ENCODE measurements around the gene CPT1C.

Gene CPT1C

DNA sequence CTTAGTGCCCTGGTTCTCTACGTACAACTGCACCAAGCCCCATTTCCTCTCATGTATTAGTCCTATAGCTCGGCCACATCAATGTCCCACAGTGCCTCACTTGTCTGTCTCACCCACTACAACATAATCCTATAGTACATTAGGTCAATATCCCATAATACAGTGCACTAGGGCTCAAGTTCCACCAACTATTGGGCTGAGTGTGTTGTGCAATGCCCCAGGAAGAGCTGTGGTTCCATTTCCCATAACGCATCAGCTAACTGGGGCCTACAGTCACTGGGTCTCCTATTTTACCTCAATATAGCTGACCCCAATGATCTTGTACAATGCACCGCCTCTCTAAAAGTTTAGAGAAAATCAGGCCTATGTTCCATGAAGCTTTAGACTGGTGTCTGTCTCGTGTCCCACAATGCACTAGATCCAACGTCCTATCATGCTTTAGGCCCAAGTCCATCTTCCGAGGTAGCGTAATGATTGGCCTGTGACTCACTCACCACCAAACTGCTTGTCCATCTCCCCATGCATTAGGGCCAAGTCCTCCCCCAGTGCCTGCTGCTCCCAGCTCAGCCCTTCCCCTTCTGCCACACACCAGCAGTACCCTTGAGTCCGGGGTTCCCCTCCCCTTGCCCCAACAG, 50.4 kb downstream of the CPT1C start:
- Histone ChIP-seq H3K9me3 (ENCODE audit: control insufficient read depth, insufficient read depth, low read length) (no peaks in the 10 kb centered on the region), H3K27ac (ENCODE audit: low read depth, low read length) (no peak overlapping the region), H3K4me1 (ENCODE audit: control insufficient read depth, insufficient read depth, low read length) (no peaks in the 10 kb centered on the region), H3K36me3 (ENCODE audit: control insufficient read depth, insufficient read depth, low read length) (no peaks in the 10 kb centered on the region), H3K4me3 (ENCODE audit: low read depth, low read length) (no peak overlapping the region), H3K9ac (ENCODE audit: low read depth, low read length) (no peak overlapping the region), H3K27me3 (ENCODE audit: control insufficient read depth, insufficient read depth, low read length) (no peaks in the 10 kb centered on the region)

DNA sequence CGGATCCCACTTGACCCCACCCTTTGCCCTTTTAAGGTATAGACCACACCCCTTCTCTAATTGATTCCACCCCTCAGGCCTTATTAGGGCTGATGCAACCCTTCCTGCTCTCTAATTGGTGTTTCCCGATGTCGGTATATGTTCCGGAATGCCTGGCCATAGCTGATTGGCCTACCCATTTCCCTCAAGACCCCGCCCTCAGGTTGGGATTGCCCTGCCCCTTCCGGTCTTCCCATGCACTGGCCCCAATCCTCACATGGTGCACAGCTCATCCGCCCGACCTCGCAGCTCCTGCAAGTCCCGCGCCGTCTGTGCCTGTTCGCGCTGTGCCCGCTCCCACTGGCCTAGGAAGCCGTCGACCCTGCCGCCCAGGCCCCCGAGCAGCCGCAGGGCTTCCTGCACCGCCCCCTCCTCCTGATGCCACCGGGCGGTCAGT, 54.0 kb downstream of the CPT1C start:
- Histone ChIP-seq H3K9ac (ENCODE audit: low read depth, low read length) (no peak overlapping the region), H3K27ac (ENCODE audit: low read depth, low read length) (no peak overlapping the region), H3K27me3 (ENCODE audit: control insufficient read depth, insufficient read depth, low read length) (no peaks in the 10 kb centered on the region), H3K36me3 (ENCODE audit: control insufficient read depth, insufficient read depth, low read length) (no peaks in the 10 kb centered on the region), H3K4me1 (ENCODE audit: control insufficient read depth, insufficient read depth, low read length) (no peaks in the 10 kb centered on the region), H3K9me3 (ENCODE audit: control insufficient read depth, insufficient read depth, low read length) (no peaks in the 10 kb centered on the region), H3K4me3 (ENCODE audit: low read depth, low read length) (no peak overlapping the region)

DNA sequence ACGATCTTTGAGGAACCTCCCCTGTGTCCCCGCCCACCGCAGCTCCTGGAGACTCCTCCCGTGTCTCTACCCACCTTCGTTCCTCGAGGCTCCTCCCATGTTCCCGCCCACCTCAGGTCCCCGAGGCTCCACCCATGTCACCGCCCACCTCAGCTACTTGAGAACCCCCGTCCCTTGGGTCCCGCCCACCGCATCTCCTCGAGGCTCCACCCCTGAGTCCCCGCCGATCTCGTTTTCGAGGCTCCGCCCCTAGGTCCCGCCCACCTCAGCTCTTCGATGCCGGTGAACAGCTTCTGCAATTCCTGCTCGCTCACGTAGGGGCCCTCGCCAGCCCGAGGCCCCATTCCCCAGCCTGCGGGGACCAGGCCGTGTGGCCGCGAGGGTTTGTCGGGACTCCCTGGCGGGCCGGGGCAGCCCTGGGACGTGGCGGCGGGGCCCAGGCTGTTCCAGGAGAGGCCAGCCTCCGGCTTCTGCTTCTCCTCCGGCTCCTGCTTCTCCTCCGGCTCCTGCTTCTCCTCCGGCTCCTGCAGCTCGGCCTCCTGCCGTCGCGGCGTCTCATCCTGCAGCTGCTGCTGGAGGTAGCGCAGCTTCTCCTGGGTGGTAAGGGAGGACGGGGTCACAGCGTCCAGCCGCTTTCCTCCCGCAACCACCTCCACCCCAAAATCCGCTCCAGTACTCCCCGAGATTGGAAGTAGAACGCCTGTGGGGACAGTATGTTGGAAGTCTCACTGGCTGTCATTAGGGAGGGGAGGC, 55.5 kb downstream of the CPT1C start:
- H3K9ac ChIP-seq (ENCODE audit: low read depth, low read length): no peak overlapping the region
- H3K27ac ChIP-seq (ENCODE audit: low read depth, low read length): no peak overlapping the region
- H3K27me3 ChIP-seq (ENCODE audit: control insufficient read depth, insufficient read depth, low read length): no peaks in the 10 kb centered on the region
- H3K9me3 ChIP-seq (ENCODE audit: control insufficient read depth, insufficient read depth, low read length): no peaks in the 10 kb centered on the region
- no peak overlapping the region; the same call in 1 of the 2 replicates for H3K4me3 ChIP-seq (ENCODE audit: low read depth, low read length)
- H3K36me3 ChIP-seq (ENCODE audit: control insufficient read depth, insufficient read depth, low read length): no peaks in the 10 kb centered on the region
- no peaks in the 10 kb centered on the region for H3K4me1 ChIP-seq (ENCODE audit: control insufficient read depth, insufficient read depth, low read length)

DNA sequence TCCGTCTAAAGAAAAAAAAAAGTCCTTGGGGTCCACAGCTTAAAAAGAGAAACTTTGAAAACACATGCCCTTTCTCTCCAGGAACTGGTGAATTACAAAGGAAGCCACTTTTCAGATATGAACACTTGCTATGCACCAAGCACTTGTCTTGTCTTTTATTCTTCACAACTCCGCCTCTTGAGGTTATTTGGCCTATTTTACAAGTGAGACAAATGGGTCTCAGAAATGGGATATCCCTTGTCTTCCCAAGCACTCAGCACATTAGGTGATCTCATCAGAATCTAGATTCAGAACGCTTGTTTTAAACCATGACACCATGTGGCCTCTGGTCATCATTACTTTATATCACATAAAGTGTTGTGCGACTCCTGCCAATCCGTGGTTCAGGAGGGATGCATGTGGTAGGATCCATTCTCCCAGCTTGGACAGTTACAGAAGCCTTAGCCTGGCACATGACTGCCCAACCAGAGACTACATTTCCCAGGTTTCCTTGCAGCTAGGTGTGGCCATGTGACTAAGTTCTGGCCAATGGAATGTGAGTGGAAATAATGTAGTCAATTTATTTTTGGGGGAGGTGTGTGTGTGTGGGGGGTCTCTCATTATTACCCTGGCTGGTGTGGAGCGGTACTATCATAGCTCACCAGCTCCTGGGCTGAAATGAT, 58.3 kb downstream of the CPT1C start:
- Histone ChIP-seq H3K4me1 (ENCODE audit: control insufficient read depth, insufficient read depth, low read length) (no peaks in the 10 kb centered on the region), H3K9me3 (ENCODE audit: control insufficient read depth, insufficient read depth, low read length) (no peaks in the 10 kb centered on the region; the same call in none of the 2 replicates), H3K27me3 (ENCODE audit: control insufficient read depth, insufficient read depth, low read length) (no peaks in the 10 kb centered on the region), H3K36me3 (ENCODE audit: control insufficient read depth, insufficient read depth, low read length) (no peaks in the 10 kb centered on the region), H3K9ac (ENCODE audit: low read depth, low read length) (no peak overlapping the region), H3K27ac (ENCODE audit: low read depth, low read length) (no peak overlapping the region), H3K4me3 (ENCODE audit: low read depth, low read length) (no peak overlapping the region)

DNA sequence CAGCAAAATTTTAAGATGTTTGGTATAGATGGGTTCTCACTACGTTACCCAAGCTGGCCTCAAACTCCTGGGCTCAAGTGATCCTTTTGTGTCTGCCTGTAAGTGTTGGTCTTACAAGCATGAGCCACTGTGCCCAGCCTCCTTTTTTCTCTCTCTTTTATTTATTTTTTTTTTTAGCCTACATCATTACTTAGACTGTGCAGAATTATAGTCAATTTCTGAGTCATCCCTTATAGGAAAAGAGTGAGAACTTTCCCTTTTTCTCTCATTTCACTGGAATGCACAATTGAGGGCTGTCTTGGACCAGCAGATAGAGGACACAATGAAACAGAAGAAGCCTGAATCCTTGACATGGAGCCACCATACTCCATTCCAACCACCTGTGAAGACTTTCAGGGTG, 58.9 kb downstream of the CPT1C start:
- no peak overlapping the region for H3K9ac ChIP-seq (ENCODE audit: low read depth, low read length)
- H3K27ac ChIP-seq (ENCODE audit: low read depth, low read length): no peak overlapping the region
- H3K36me3 ChIP-seq (ENCODE audit: control insufficient read depth, insufficient read depth, low read length): no peaks in the 10 kb centered on the region
- H3K4me1 ChIP-seq (ENCODE audit: control insufficient read depth, insufficient read depth, low read length): no peaks in the 10 kb centered on the region
- H3K9me3 ChIP-seq (ENCODE audit: control insufficient read depth, insufficient read depth, low read length): no peaks in the 10 kb centered on the region; the same call in none of the 2 replicates
- H3K4me3 ChIP-seq (ENCODE audit: low read depth, low read length): no peak overlapping the region
- H3K27me3 ChIP-seq (ENCODE audit: control insufficient read depth, insufficient read depth, low read length): no peaks in the 10 kb centered on the region

DNA sequence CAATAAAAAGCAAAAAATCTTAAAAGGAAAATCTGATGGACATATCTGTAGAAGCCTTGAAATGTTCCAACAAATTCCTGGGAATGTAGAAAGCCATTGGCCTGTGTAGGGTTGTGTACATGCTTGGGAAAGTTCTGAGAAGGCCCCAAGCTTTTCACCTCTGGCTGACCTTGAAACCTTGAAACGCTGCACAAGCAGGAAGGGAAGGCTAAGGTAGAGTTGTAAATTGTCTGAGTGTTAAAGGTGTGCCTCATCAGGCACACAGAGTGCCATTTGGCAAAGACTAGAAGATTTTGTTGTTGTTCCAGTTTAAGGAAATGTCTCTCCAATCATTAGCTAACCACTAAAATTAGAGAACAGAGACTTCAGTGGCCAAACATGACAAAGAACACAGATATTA, 61.8 kb downstream of the CPT1C start:
- H3K9me3 ChIP-seq (ENCODE audit: control insufficient read depth, insufficient read depth, low read length): no peaks in the 10 kb centered on the region; the same call in none of the 2 replicates
- H3K4me3 ChIP-seq (ENCODE audit: low read depth, low read length): no peak overlapping the region
- no peaks in the 10 kb centered on the region for H3K36me3 ChIP-seq (ENCODE audit: control insufficient read depth, insufficient read depth, low read length)
- no peaks in the 10 kb centered on the region for H3K27me3 ChIP-seq (ENCODE audit: control insufficient read depth, insufficient read depth, low read length)
- no peak overlapping the region for H3K27ac ChIP-seq (ENCODE audit: low read depth, low read length)
- no peak overlapping the region for H3K9ac ChIP-seq (ENCODE audit: low read depth, low read length)
- H3K4me1 ChIP-seq (ENCODE audit: control insufficient read depth, insufficient read depth, low read length): no peaks in the 10 kb centered on the region

DNA sequence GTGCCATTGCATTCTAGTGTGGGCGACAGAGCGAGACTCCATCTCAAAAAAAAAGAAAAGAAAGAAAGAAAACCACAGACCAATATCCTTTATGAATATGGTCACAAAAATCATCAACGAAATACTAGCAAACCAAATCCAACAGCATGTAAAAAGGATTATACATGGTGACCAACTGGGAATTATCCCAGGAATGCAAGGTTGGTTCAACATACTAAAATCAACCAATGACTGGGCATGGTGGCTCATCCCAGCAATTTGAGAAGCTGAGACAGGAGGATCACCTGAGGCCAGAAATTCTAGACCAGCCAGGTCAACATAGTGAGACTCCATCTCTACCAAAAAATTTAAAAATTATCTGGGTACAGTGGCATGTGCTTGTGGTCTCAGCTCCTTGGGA, 65.0 kb downstream of the CPT1C start:
- Histone ChIP-seq H3K9me3 (ENCODE audit: control insufficient read depth, insufficient read depth, low read length) (no peaks in the 10 kb centered on the region; the same call in none of the 2 replicates), H3K27ac (ENCODE audit: low read depth, low read length) (no peak overlapping the region), H3K36me3 (ENCODE audit: control insufficient read depth, insufficient read depth, low read length) (no peaks in the 10 kb centered on the region), H3K4me3 (ENCODE audit: low read depth, low read length) (no peak overlapping the region), H3K9ac (ENCODE audit: low read depth, low read length) (no peak overlapping the region), H3K27me3 (ENCODE audit: control insufficient read depth, insufficient read depth, low read length) (no peaks in the 10 kb centered on the region), H3K4me1 (ENCODE audit: control insufficient read depth, insufficient read depth, low read length) (no peaks in the 10 kb centered on the region)

DNA sequence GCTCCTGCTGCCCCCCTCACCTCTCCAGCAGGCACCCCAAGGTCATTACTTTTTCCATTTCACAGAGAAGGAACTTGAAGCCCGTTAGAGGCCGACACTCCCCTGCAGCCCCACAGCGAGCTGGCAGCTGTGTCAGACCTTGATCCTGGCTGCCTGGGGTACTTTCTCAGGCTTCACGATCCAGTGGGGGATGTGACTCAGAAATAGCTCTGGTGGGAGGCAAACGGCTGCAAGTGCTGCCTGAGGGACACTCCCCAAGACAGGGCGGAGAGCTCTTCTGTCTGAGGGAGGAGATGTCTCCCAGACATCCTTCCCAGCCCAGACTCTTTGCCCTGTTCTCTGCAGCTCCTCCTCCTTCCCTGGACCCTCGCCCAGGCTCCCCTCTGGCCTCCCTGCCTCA, 67.4 kb downstream of the CPT1C start:
- Histone ChIP-seq H3K9me3 (ENCODE audit: control insufficient read depth, insufficient read depth, low read length) (no peaks in the 10 kb centered on the region), H3K4me1 (ENCODE audit: control insufficient read depth, insufficient read depth, low read length) (0 out of 2 replicates have a peak, but pooled peaks cover 4% of the 10 kb centered on the region), H3K27ac (ENCODE audit: low read depth, low read length) (no peak overlapping the region), H3K4me3 (ENCODE audit: low read depth, low read length) (no peak overlapping the region), H3K36me3 (ENCODE audit: control insufficient read depth, insufficient read depth, low read length) (no peaks in the 10 kb centered on the region), H3K9ac (ENCODE audit: low read depth, low read length) (no peak overlapping the region), H3K27me3 (ENCODE audit: control insufficient read depth, insufficient read depth, low read length) (no peaks in the 10 kb centered on the region)

DNA sequence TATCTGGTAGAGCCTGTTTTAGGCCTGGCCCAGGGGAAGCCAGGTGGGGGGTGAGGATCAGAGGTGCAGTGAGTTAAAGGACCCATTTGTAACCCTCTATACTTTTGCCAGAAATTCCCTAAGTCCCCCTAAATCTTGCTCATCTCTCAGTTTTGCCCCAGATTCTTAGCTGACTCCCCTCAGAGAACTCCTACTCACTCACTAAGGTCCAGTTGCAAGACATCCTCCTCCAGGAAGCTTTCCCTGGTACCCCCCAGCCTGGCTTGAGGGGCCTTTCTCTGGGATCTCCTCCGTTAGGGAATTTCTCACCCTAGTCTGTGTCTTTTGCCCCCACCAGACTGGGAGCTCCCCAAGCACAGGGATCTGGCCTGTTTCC, 70.3 kb downstream of the CPT1C start:
- H3K9ac ChIP-seq (ENCODE audit: low read depth, low read length): no peak overlapping the region
- no peaks in the 10 kb centered on the region for H3K9me3 ChIP-seq (ENCODE audit: control insufficient read depth, insufficient read depth, low read length)
- H3K4me3 ChIP-seq (ENCODE audit: low read depth, low read length): no peak overlapping the region
- no peaks in the 10 kb centered on the region for H3K27me3 ChIP-seq (ENCODE audit: control insufficient read depth, insufficient read depth, low read length)
- no peaks in the 10 kb centered on the region for H3K36me3 ChIP-seq (ENCODE audit: control insufficient read depth, insufficient read depth, low read length)
- no peak overlapping the region for H3K27ac ChIP-seq (ENCODE audit: low read depth, low read length)
- peaks cover 9% of the 10 kb centered on the region; the same call in 1 of the 2 replicates for H3K4me1 ChIP-seq (ENCODE audit: control insufficient read depth, insufficient read depth, low read length)

DNA sequence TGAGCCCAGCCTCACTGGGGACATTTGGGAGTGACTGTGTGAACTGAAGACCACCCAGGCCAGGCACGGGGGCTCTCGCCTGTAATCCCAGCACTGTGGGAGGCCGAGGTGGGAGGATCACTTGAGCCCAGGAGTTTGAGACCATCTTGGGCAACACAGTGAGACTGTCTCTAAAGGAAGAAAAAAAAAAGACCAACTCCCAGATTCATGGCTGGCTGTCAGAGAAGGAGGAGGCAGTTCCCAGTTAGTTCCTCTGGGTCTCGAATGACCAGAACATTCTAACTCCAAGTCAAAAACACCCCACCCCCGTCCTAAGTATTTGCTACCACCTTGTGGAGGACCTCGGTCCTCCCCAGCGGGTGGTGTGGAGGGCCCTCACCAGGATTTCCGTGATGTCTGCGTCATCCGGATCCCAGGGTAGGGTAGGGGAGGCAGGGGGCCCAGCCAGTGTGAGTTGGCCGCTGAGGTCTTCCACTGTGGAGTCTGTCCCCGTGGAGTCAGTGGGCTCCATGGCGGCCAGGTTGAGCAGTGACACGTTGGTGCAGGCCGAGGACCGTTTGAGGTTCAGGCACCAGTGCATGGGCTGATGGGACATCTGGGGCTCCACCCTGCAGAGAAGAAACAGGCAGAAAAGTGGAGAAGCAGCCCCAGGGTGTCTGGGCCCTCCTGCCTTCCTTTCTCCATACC, 70.9 kb downstream of the CPT1C start:
- no peaks in the 10 kb centered on the region for H3K9me3 ChIP-seq (ENCODE audit: control insufficient read depth, insufficient read depth, low read length)
- no peaks in the 10 kb centered on the region for H3K27me3 ChIP-seq (ENCODE audit: control insufficient read depth, insufficient read depth, low read length)
- H3K36me3 ChIP-seq (ENCODE audit: control insufficient read depth, insufficient read depth, low read length): no peaks in the 10 kb centered on the region
- H3K4me3 ChIP-seq (ENCODE audit: low read depth, low read length): no peak overlapping the region
- no peak overlapping the region for H3K27ac ChIP-seq (ENCODE audit: low read depth, low read length)
- H3K4me1 ChIP-seq (ENCODE audit: control insufficient read depth, insufficient read depth, low read length): peaks cover 9% of the 10 kb centered on the region; the same call in 1 of the 2 replicates
- no peak overlapping the region for H3K9ac ChIP-seq (ENCODE audit: low read depth, low read length)
